ENCODE results near the gene R3HDM2.
A peak's percentile ranks its signal among the peaks of the same experiment; 100 is the strongest.

R3HDM2 gene

GRCh38 chr12:57430931-57431566, at the start of gene R3HDM2:
Gene R3HDM2, minus strand, starts transcription at chr12:57431043. Its CDS starts 120,615 bp downstream, at chr12:57310428.
- peak within 1 kb of the TSS; percentile 74 for H3K4me3 ChIP-seq (ENCODE audit: low read depth, low read length)
- peak; percentile 98 for DNase-seq (ENCODE audit: low read depth)
- TF ChIP-seq MYC (IDR thresholded peaks at IDR 0.05; ENCODE audit: low read depth, low read length) (peak; percentile 96), MAX (IDR thresholded peaks at IDR 0.05; ENCODE audit: low read depth, low read length) (peak; percentile 92), POLR2A (IDR thresholded peaks at IDR 0.05; ENCODE audit: extremely low read depth, insufficient read length) (peak; percentile 89), CTCF (IDR thresholded peaks at IDR 0.05; ENCODE audit: low read depth, low read length) (no peak)

- H3K4me3 ChIP-seq (ENCODE audit: low read depth, low read length), result no peak within 1 kb of the TSS
- no peak for TF ChIP-seq POLR2A (IDR thresholded peaks at IDR 0.05; ENCODE audit: extremely low read depth, insufficient read length)
- TF ChIP-seq MYC (IDR thresholded peaks at IDR 0.05; ENCODE audit: low read depth, low read length), result peak; percentile 65; the same call in 1 of the 2 replicates
- peak; percentile 25; the same call in 1 of the 2 replicates for TF ChIP-seq MAX (IDR thresholded peaks at IDR 0.05; ENCODE audit: low read depth, low read length)
- no peak for TF ChIP-seq CTCF (IDR thresholded peaks at IDR 0.05; ENCODE audit: low read depth, low read length)
- peak; percentile 74 for DNase-seq (ENCODE audit: low read depth)
Observed at GRCh38 chr12:57479376-57480115, 48.7 kb upstream of the R3HDM2 start, which contains the start of gene ARHGAP9. Gene ARHGAP9, minus strand, starts transcription at chr12:57479866. Its CDS starts 460 bp downstream, at chr12:57479406.

- H3K4me3 ChIP-seq (ENCODE audit: low read depth, low read length), result no peak overlapping the region
- no peak for DNase-seq (ENCODE audit: low read depth)
- TF ChIP-seq CTCF (IDR thresholded peaks at IDR 0.05; ENCODE audit: low read depth, low read length), result no peak
- TF ChIP-seq POLR2A (IDR thresholded peaks at IDR 0.05; ENCODE audit: extremely low read depth, insufficient read length), result no peak
- TF ChIP-seq MAX (IDR thresholded peaks at IDR 0.05; ENCODE audit: low read depth, low read length), result no peak
- no peak for TF ChIP-seq MYC (IDR thresholded peaks at IDR 0.05; ENCODE audit: low read depth, low read length)
Observed at GRCh38 chr12:57479043-57479375, 48.2 kb upstream of the R3HDM2 start.

GRCh38 chr12:57477710-57478681, 47.2 kb upstream of the R3HDM2 start:
- DNase-seq (ENCODE audit: low read depth), result peak; percentile 82
- H3K4me3 ChIP-seq (ENCODE audit: low read depth, low read length), result peak overlapping the region; percentile 51
- no peak; the same call in 1 of the 2 replicates for TF ChIP-seq MYC (IDR thresholded peaks at IDR 0.05; ENCODE audit: low read depth, low read length)
- TF ChIP-seq MAX (IDR thresholded peaks at IDR 0.05; ENCODE audit: low read depth, low read length), result peak; percentile 6; the same call in 1 of the 2 replicates

GRCh38 chr12:57476993-57477709, 46.3 kb upstream of the R3HDM2 start:
- DNase-seq (ENCODE audit: low read depth), result no peak
- peak overlapping the region; percentile 51 for H3K4me3 ChIP-seq (ENCODE audit: low read depth, low read length)
- no peak for TF ChIP-seq MAX (IDR thresholded peaks at IDR 0.05; ENCODE audit: low read depth, low read length)
- TF ChIP-seq MYC (IDR thresholded peaks at IDR 0.05; ENCODE audit: low read depth, low read length), result no peak
- no peak for TF ChIP-seq CTCF (IDR thresholded peaks at IDR 0.05; ENCODE audit: low read depth, low read length)
- no peak for TF ChIP-seq POLR2A (IDR thresholded peaks at IDR 0.05; ENCODE audit: extremely low read depth, insufficient read length)
